RCC 7860 (cell line): ENCODE results near the gene CCDC186.
"Not testable (repeated sequence)": the region's sequence is repeated elsewhere in the genome, so short reads cannot be mapped to it uniquely, and the experiment has no call there.

Experiments
- DNase-seq: peaks from one replicate; pipeline ENCODE4 v3.0.0-alpha.2; 2015; ENCODE audit warnings: low spot score
- FAIRE-seq: peaks from 2 replicates; lab custom pipeline; 2012; peaks lifted over from hg19 to GRCh38; lab: Jason Lieb, UNC

CCDC186 gene

GRCh38 chr10:114174695-114175188 is 739 bp upstream of the CCDC186 start:
- FAIRE-seq (no peak), DNase-seq (peak; percentile 45)

DNA sequence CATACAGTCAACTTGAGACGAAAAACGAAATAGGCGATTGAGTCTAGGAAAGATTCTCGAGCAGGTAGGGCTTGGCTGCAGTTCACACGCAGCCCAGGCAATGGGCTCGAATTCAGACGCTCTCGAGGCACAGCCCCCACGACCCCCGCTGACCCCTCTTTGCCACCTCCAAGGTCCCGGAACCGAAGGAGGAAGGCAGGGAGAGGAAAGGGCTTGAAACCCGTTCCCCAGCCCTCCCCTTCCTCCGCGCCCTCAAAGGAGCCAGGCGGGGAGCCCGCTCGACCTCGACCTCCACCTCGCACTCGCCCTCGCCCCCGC is 441 bp downstream of the CCDC186 start:
- DNase-seq: no peak
- FAIRE-seq: no peak

DNA sequence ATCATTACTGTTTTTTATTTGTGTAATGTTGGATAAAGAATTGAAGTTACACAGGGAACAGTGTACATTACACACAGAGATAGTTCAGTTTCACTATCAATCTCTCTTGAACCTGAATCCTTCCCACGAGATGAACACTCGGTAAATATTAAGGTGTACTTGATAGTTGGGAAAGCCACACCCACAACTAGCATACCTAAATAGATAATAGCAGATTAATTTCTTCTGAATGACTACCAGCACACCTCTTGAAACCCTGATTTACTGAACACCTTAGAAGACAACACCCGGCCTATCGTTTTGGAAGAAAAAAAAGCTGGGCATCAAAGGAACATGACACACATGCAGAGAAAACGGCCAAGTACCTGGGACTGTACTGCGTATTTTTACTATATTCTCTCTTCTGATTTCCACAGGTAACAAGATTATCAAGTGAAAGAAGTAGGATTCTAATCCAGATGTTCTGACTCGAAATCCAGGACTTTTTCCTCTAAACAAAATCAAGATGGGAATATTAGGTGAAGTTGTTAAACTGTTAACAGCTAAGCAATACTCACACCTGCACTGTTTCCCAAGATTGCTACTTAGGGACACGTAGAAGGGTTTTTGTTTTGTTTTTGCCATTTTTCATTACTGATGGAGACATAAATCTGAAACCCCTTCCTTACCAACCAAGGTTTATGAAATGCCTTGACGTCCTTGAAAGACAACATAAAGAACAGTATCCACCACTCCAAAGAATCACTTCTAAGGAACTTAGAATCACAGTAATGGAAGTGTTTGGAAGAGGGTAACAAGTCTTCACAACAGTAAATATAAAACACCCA is 1.0 kb downstream of the CCDC186 start:
- FAIRE-seq (no peak), DNase-seq (no peak)

DNA sequence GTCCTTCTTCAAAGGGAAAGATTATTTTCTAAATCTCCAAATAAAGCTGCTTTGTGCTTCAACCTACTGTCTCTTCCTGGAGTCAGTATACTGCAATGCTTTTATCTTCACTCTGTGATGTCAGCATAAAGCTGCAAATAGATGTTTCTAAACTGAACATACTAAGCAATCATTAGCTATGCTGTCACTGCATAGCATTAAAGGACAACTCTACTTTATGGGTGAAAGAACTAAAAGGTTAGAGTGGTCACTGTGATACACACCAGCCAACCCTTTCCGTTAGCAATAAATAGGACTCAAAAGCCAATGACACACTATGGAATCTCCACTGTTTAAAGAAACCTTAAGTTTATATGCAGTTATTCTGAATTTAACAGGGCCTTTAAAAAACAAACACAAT is 1.8 kb downstream of the CCDC186 start:
- FAIRE-seq (peak; percentile 63), DNase-seq (peak; percentile 22)

DNA sequence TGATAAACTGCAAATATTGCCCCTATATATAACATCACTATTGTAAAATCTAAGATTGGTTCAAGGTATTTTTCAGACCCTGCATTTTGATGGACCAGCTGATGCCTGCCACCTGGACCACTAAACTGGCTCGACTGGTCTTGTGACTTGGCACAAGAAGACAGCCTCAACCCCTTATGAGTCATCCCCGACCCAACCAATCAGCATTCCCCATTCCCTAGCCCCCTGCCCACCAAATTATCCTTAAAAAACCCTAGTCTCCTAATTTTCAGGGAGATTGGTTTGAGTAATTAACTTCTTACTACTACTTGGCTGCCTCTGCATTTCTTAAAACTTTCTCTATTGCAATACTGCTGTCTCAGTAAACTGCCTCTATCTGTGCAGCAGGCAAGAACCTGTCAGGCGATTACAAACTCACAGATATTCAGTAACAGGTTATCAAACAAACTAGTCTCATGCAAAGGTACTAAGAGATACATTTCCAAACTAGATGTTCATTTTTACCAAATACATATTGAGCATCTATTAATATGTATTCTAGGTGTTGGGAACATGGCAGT is 5.5 kb downstream of the CCDC186 start:
- FAIRE-seq: no peak

GRCh38 chr10:114167985-114168384 is 6.0 kb downstream of the CCDC186 start:
- no peak for FAIRE-seq
- DNase-seq: no peak

More for the DNA sequence above, 5.5 kb downstream of the CCDC186 start:
- no peak for DNase-seq

DNA sequence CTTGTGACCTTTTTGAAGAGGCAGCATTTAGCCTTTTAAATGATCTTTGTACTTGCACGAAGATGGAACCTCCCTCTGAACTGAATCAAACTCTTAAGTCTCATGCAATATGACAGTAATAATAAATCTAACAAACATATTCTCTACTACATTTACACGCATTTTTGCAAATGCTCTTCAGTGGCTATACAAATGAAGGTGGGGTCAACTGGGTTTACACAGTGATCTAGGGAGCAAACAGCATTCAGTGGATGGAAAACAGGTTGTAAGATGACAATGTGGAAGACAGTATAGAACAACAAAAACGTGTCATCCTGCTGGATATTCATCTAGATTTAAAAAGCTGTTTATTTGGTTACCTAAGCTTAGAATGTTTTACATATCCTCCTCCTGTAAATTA is 7.5 kb downstream of the CCDC186 start:
- no peak for FAIRE-seq

GRCh38 chr10:114166043-114166442 is 8.0 kb downstream of the CCDC186 start:
- DNase-seq: no peak
- FAIRE-seq: no peak

More for the DNA sequence above, 7.5 kb downstream of the CCDC186 start:
- DNase-seq: no peak

- no peak for DNase-seq
- no peak for FAIRE-seq
Observed at GRCh38 chr10:114163062-114163461, 10.9 kb downstream of the CCDC186 start.

- FAIRE-seq: no peak
- DNase-seq: no peak
Observed at GRCh38 chr10:114157912-114158311, 16.1 kb downstream of the CCDC186 start.

GRCh38 chr10:114151892-114152291 is 22.1 kb downstream of the CCDC186 start:
- FAIRE-seq (no peak), DNase-seq (no peak)

DNA sequence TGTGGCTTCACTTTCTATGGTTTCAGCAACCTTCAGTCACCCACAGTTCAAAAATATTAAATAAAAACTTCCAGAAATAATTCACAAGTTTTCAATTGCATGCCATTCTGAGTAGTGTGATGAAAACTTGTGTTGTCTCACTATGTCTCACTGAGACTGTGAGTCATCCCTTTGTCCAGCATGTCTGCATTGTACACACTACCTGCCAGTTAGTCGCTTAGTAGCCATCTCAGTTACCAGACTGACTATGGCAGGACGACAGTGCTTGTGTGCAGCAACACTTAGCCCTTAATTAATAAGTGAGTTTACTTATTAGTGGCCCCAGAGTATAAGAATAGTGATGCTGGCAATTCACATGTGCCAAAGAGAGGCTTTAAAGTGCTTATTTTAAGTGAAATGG is 22.5 kb downstream of the CCDC186 start:
- FAIRE-seq (peak; percentile 95), DNase-seq (peak; percentile 86)

DNA sequence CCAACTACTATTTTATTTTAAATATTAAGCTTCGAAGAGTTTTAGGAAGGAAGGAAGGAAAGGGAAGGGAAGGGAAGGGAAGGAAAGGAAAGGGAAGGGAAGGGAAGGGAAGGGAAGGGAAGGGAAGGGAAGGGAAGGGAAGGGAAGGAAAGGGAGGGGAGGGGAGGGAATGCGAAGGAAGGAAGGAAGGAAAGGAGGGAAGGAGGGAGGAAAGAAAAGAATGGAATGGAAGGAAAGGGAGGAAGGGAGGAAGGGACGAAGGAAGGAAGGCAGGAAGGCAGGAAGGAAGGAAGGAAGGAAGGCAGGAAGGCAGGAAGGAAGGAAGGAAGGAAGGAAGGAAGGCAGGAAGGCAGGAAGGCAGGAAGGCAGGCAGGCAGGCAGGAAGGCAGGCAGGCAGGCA is 24.5 kb downstream of the CCDC186 start:
- not testable (repeated sequence) for DNase-seq, FAIRE-seq

DNA sequence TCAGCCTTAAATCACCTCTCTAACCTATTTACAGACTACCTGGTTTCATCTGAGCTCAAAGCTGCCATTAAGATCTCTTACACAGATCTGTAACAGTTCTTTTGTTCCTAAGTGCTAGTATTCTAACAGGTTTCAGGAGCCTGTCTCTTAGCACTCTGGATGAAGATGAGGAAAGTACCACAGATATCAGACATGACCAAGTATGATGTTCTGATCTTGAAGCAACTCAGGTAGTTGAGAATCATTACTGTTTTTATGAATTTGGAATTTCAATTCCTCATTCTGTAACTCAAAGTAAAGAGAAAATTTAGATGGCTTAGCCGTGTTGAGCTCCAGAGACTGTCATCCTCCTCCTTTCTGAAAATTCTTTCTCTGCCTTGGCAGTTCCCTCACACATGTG is 30.8 kb downstream of the CCDC186 start:
- DNase-seq (no peak), FAIRE-seq (no peak)

DNA sequence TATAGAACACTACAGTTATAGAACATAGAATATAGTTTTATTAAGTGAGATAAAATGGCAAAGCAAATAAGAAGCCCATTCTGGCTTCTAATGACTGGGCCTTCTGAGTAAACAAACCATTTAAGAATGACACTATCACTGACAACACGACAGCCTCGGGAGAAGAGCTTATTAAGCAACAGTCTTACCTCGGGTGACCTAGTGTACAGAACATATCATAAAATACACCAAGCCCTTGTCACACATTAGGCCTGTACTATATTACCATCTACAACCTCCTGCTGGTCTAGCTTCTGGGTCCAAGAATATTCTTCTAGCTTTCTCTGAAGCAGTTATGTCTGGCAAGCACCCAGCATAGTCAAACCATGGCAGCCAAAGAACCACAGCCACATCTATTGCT is 32.0 kb downstream of the CCDC186 start:
- DNase-seq (no peak), FAIRE-seq (no peak)

DNA sequence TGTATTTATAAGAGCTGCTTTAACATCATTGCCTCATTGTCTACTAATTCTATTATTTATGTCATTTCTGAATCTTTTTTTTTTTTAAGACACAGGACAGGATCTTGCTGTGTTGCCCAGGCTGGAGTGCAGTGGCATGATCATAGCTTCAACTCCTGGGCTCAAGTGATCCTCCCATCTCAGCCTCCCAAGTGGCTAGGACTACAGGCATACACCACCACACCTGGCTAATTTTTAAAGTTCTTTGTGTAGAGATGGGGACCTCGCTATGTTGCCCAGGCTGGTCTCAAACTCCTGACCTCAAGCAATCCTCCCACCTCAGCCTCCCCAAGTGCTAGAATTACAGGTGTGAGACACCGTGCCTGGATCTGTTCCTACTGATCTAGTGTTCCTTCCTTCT is 33.2 kb downstream of the CCDC186 start:
- not testable (repeated sequence) for FAIRE-seq, DNase-seq

DNA sequence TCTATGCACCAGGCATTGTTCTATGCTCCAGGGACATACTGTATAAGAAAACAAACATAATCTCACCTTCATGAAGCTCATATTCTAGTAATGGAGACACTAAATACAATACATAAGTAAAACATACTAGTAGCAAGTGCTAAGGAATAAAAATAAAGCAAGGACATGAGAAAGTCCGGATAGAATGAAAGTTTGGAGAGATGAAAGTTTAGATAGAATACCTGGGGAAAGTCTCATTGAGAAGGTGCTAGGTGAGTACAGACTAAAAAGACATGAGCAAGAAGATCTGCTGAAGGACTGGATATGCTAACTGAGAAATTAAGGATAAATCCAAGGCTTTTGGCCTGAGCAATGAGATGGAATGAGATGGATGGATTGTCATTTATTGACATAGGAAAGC is 34.0 kb downstream of the CCDC186 start:
- no peak for DNase-seq
- no peak for FAIRE-seq

GRCh38 chr10:114138581-114138980 is 35.4 kb downstream of the CCDC186 start:
- FAIRE-seq (no peak), DNase-seq (no peak)

- no peak for FAIRE-seq
- no peak for DNase-seq
Observed at GRCh38 chr10:114135476-114135875, 38.5 kb downstream of the CCDC186 start.

DNA sequence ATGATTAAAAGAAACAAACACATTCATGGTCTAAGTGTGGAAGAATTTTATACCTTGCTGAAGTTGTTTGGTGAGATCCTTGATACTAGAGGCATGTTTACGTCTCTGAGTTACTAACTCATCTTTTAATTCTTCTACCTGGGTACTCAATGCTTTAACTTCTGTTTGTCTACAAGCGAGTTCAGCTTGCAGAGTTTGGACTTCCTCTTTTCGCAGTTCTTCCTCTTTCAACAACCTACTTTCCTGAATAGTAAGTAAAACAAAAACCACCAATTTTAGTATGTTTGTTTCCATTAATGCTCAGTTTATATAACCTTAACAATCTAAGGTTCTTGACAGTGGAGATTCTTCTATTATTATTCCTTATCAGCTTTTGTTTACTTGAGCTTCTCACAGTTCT is 42.9 kb downstream of the CCDC186 start:
- no peak for DNase-seq
- no peak for FAIRE-seq

DNA sequence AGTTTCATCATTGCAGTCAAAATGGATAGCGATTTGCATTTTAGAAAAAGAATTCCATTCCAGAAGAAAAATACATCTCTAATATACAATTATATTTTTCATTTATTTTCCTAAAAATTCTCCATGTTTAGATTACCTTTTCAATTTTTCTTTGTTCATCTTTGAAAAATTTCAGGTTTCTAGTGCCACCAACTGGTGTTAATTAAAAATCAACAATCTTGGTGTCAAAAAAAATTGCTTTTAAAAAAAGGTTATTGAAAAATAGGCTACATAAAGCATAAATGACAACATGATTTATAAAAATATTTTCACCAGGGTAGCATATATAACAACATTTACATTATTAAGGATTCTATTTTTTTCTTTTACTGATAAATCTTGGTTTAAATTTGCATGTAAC is 53.0 kb downstream of the CCDC186 start:
- DNase-seq: no peak
- FAIRE-seq: peak; percentile 60

DNA sequence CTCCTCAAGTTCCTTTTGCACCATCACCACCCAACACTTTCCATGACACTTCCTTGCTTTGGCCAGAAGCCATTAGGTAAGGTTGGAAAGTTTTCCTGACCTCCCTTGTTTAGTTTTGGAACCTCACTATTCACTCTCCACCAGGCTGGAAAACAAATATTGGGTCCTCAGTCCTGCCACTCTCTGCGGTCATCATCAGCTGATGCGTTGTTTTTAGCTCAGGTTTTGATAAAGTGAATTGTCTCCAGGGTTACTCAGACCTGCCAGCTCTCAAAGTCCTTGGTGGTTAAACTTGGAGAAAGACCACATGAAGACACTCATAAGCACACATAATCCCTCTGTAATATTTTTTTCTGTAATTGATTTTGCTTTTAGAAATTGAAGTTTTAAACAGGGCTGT is 55.5 kb downstream of the CCDC186 start:
- FAIRE-seq: no peak
- no peak for DNase-seq
